Erythroblast (primary cell): ENCODE measurements around the gene SETDB1.

Experiments
- DNase-seq, 2 experiments: peaks; one replicate each; lab custom pipeline; 2025; lab: John Stamatoyannopoulos, UW
- GATA1 ChIP-seq: IDR thresholded peaks from 2 replicates; pipeline ENCODE4 v1.6.1; 2011; ENCODE audit warnings: low read depth, mild to moderate bottlenecking, control low read depth, low read length, moderate library complexity
- POLR2A ChIP-seq: IDR thresholded peaks from 2 replicates; pipeline ENCODE4 v1.6.1; 2011; ENCODE audit warnings: mild to moderate bottlenecking, low read length

Gene SETDB1

GRCh38 chr1:150995896-150996295 is 69.7 kb downstream of the SETDB1 start:
- no peak for TF ChIP-seq POLR2A
- TF ChIP-seq GATA1 = no peak
- peak; percentile 35 to 68 for DNase-seq

- DNase-seq = no peak
- no peak for TF ChIP-seq POLR2A
- TF ChIP-seq GATA1 = no peak
Observed at GRCh38 chr1:150997126-150997872, 71.1 kb downstream of the SETDB1 start.

GRCh38 chr1:150997949-150998348 is 71.8 kb downstream of the SETDB1 start:
- no peak for DNase-seq
- TF ChIP-seq GATA1 (no peak), POLR2A (no peak)

- TF ChIP-seq POLR2A (no peak), GATA1 (no peak)
- DNase-seq = peak; percentile 45 to 55
Observed at GRCh38 chr1:150999051-150999674, 73.0 kb downstream of the SETDB1 start.

- no peak for TF ChIP-seq POLR2A
- no peak for TF ChIP-seq GATA1
- no peak for DNase-seq
Observed at GRCh38 chr1:150999926-151000325, 73.8 kb downstream of the SETDB1 start.

GRCh38 chr1:151000408-151000807 is 74.2 kb downstream of the SETDB1 start:
- no peak for DNase-seq
- no peak for TF ChIP-seq GATA1
- TF ChIP-seq POLR2A = no peak

GRCh38 chr1:151001602-151002001 is 75.4 kb downstream of the SETDB1 start:
- DNase-seq = no peak

GRCh38 chr1:151002051-151002450 is 75.9 kb downstream of the SETDB1 start:
- TF ChIP-seq POLR2A = no peak
- no peak for TF ChIP-seq GATA1
- no peak for DNase-seq

More at GRCh38 chr1:151001602-151002001, 75.4 kb downstream of the SETDB1 start:
- TF ChIP-seq POLR2A = no peak
- TF ChIP-seq GATA1 = no peak

- DNase-seq = no peak
- TF ChIP-seq POLR2A (no peak), GATA1 (no peak)
Observed at GRCh38 chr1:151002611-151003010, 76.4 kb downstream of the SETDB1 start.

- DNase-seq = no peak
- no peak for TF ChIP-seq GATA1
- no peak for TF ChIP-seq POLR2A
Observed at GRCh38 chr1:151003180-151003579, 77.0 kb downstream of the SETDB1 start.

GRCh38 chr1:151005729-151006319 is 79.7 kb downstream of the SETDB1 start:
- no peak for TF ChIP-seq POLR2A
- no peak for TF ChIP-seq GATA1
- no peak for DNase-seq

- peak; percentile 84 to 86 for DNase-seq
Observed at GRCh38 chr1:151006327-151007052, 80.3 kb downstream of the SETDB1 start, which contains the start of gene MINDY1. MINDY1 (minus strand) TSS chr1:151006902; CDS start chr1:151002617, 4,285 bp downstream.

GRCh38 chr1:151007853-151008243 is 81.7 kb downstream of the SETDB1 start:
- no peak for DNase-seq

More at GRCh38 chr1:151006327-151007052, 80.3 kb downstream of the SETDB1 start, which contains the start of gene MINDY1:
- TF ChIP-seq GATA1 = no peak
- peak; percentile 83 for TF ChIP-seq POLR2A

More at GRCh38 chr1:151007853-151008243, 81.7 kb downstream of the SETDB1 start:
- TF ChIP-seq POLR2A (no peak), GATA1 (no peak)
